ENCODE measurements around the gene LINC01488. TPM values are rescaled to one million over a fixed set of nuclear protein-coding genes. Genes with fewer than 3 reads are reported as not detected.

The LINC01488 gene
- total and polyA plus RNA-seq, 2 of the 13 experiments (the other 11 are each of a cell fraction or from before 2014, with no cell fraction given), result 0.26 to 0.58 TPM

GRCh38 chr11:69470301-69470700, 11.2 kb upstream of the LINC01488 start (continued):
- peak; percentile 29; the same call in 1 of the 2 replicates for TF ChIP-seq MAX (IDR thresholded peaks at IDR 0.05)
- no peak for TF ChIP-seq GMEB1 (CRISPR knock-in tag; IDR thresholded peaks at IDR 0.05; ENCODE audit: borderline replicate concordance)
- TF ChIP-seq HNF4G (IDR thresholded peaks at IDR 0.05; ENCODE audit: borderline replicate concordance, low read depth, low read length), result peak; percentile 62
- no peak for TF ChIP-seq HNF4G (CRISPR knock-in tag; IDR thresholded peaks at IDR 0.05; ENCODE audit: borderline replicate concordance, low read depth)
- TF ChIP-seq NR2F6 (IDR thresholded peaks at IDR 0.05), result 0 out of 2 replicates have a peak, but pooled peaks have one; percentile 25
- peak; percentile 52; the same call in 1 of the 2 replicates for TF ChIP-seq NR2F6 (CRISPR knock-in tag; IDR thresholded peaks at IDR 0.05)
- TF ChIP-seq CC2D1A (CRISPR knock-in tag; IDR thresholded peaks at IDR 0.05), result no peak

- no peak for DNase-seq (ENCODE audit: low spot score)
- Histone ChIP-seq H3K4me3 (replicated peaks in 1 of 3; ENCODE audit: insufficient read depth in 1 of 3, low read depth in 2 of 3, low read length in 3 of 3) (peak overlapping the region in 1 of 3 experiments; percentile 23; a peak in 1 of 6 replicates), H3K4me2 (ENCODE audit: low read depth, low read length) (peak overlapping the region; percentile 85), H3K27me3 (ENCODE audit: control insufficient read depth in 1 of 2, insufficient read depth in 2 of 2, low read length in 2 of 2) (no peaks in the 10 kb centered on the region), H4K20me1 (ENCODE audit: insufficient read depth, low read length) (no peaks in the 10 kb centered on the region), H3K36me3 (replicated peaks in 1 of 2; ENCODE audit: control insufficient read depth in 1 of 2, insufficient read depth in 2 of 2, low read length in 2 of 2) (no peaks in the 10 kb centered on the region), H3K27ac (ENCODE audit: extremely low read length, insufficient read depth, low read length) (peak overlapping the region; percentile 31), H3K4me1 (ENCODE audit: insufficient read depth, low read length) (peaks cover 58% of the 10 kb centered on the region), H3K79me2 (ENCODE audit: insufficient read depth, low read length) (no peaks in the 10 kb centered on the region), H3K9ac (ENCODE audit: insufficient read depth, low read depth, low read length) (no peak overlapping the region), H2AFZ (ENCODE audit: low read length) (no peak overlapping the region), H3K9me3 (ENCODE audit: low read length) (peaks cover 12% of the 10 kb centered on the region)
- ChIA-PET POLR2A (interaction anchor here (0.9 to 1.0 kb wide), 3 partner anchors 9 to 174 kb away, joined by 3 read pairs; a partner anchor contains a TSS), CTCF (ENCODE audit: low intra/inter-chr PET ratio, low total read pairs) (no interaction called here)
- no peak for ATAC-seq
- in situ Hi-C loops (cut with HindIII; ENCODE audit: extremely low pct_ligation_motif_present, low pct_unique_long_range_greater_than_20kb) (no loop called here), intact Hi-C loops (cut with micrococcal nuclease; ENCODE audit: unreplicated experiment) (no loop called here)
- FAIRE-seq, result no peak
- BruUV-seq (replicated peaks), result no TSS peak
- WGBS (ENCODE audit: low lambda C conversion rate), result 96% methylated on average over 38 of the region's 64 CpGs
- TF ChIP-seq NFKBIZ (CRISPR knock-in tag; IDR thresholded peaks at IDR 0.05) (no peak), ZNF850 (CRISPR knock-in tag; conservative IDR thresholded peaks at IDR 0.05) (no peak), ETS1 (CRISPR knock-in tag; IDR thresholded peaks at IDR 0.05) (no peak), ARID3A (IDR thresholded peaks at IDR 0.05; ENCODE audit: low read depth, low read length) (no peak), BRD4 (CRISPR knock-in tag; IDR thresholded peaks at IDR 0.05) (no peak), SALL2 (CRISPR knock-in tag; IDR thresholded peaks at IDR 0.05) (no peak), ARID2 (CRISPR knock-in tag; IDR thresholded peaks at IDR 0.05; ENCODE audit: borderline replicate concordance) (no peak), MAFF (IDR thresholded peaks at IDR 0.05; ENCODE audit: low read depth, low read length) (no peak), SMAD3 (CRISPR knock-in tag; IDR thresholded peaks at IDR 0.05) (no peak), FOXP1 (IDR thresholded peaks at IDR 0.05) (no peak), FOXP1 (CRISPR knock-in tag; IDR thresholded peaks at IDR 0.05) (no peak), ZNF460 (CRISPR knock-in tag; IDR thresholded peaks at IDR 0.05; ENCODE audit: borderline replicate concordance) (no peak), ZNF546 (CRISPR knock-in tag; conservative IDR thresholded peaks at IDR 0.05) (no peak)
Observed at GRCh38 chr11:69470793-69471728, 10.4 kb upstream of the LINC01488 start.
